ENCODE measurements around the gene TAF4B.

The TAF4B gene

GRCh38 chr18:26262156-26262555, 35.9 kb downstream of the TAF4B start:
- Histone ChIP-seq H4K20me1 (ENCODE audit: insufficient read depth) (no peaks in the 10 kb centered on the region), H3K9ac (peak overlapping the region; percentile 8; the same call in 1 of the 2 replicates), H3K4me3 (IDR thresholded peaks at IDR 0.05; ENCODE audit: insufficient read depth, low read depth, low read length) (no peak overlapping the region), H3K4me1 (ENCODE audit: low read depth, poor library complexity, severe bottlenecking) (peaks cover 74% of the 10 kb centered on the region), H3K27me3 (ENCODE audit: insufficient read depth, low read depth) (no peaks in the 10 kb centered on the region), H3K27ac (peak overlapping the region; percentile 70), H2AFZ (ENCODE audit: low read depth) (no peak overlapping the region), H3K36me3 (ENCODE audit: insufficient read depth) (peaks cover 4% of the 10 kb centered on the region; the same call in 1 of the 2 replicates), H3K79me2 (ENCODE audit: insufficient read depth, low read depth) (peaks cover 92% of the 10 kb centered on the region), H3K4me2 (peak overlapping the region; percentile 83)
- no peak for TF ChIP-seq CTCF (conservative IDR thresholded peaks at IDR 0.05; ENCODE audit: low read depth, low read length)

- Histone ChIP-seq H2AFZ (ENCODE audit: low read depth) (no peak overlapping the region), H3K27ac (no peak overlapping the region), H3K36me3 (ENCODE audit: insufficient read depth) (peaks cover 13% of the 10 kb centered on the region; the same call in 1 of the 2 replicates), H4K20me1 (ENCODE audit: insufficient read depth) (no peaks in the 10 kb centered on the region), H3K4me2 (no peak overlapping the region), H3K4me3 (IDR thresholded peaks at IDR 0.05; ENCODE audit: insufficient read depth, low read depth, low read length) (no peak overlapping the region), H3K9ac (no peak overlapping the region), H3K4me1 (ENCODE audit: low read depth, poor library complexity, severe bottlenecking) (peaks cover 65% of the 10 kb centered on the region), H3K79me2 (ENCODE audit: insufficient read depth, low read depth) (peaks cover 71% of the 10 kb centered on the region), H3K27me3 (ENCODE audit: insufficient read depth, low read depth) (no peaks in the 10 kb centered on the region)
- no peak for TF ChIP-seq CTCF (conservative IDR thresholded peaks at IDR 0.05; ENCODE audit: low read depth, low read length)
Observed at GRCh38 chr18:26267357-26267930, 41.2 kb downstream of the TAF4B start.

GRCh38 chr18:26268454-26268853, 42.2 kb downstream of the TAF4B start:
- H3K4me3 ChIP-seq (IDR thresholded peaks at IDR 0.05; ENCODE audit: insufficient read depth, low read depth, low read length) = no peak overlapping the region
- no peak overlapping the region for H3K27ac ChIP-seq
- no peak overlapping the region for H2AFZ ChIP-seq (ENCODE audit: low read depth)
- H4K20me1 ChIP-seq (ENCODE audit: insufficient read depth) = no peaks in the 10 kb centered on the region
- no peaks in the 10 kb centered on the region for H3K27me3 ChIP-seq (ENCODE audit: insufficient read depth, low read depth)
- H3K79me2 ChIP-seq (ENCODE audit: insufficient read depth, low read depth) = peaks cover 61% of the 10 kb centered on the region
- H3K4me1 ChIP-seq (ENCODE audit: low read depth, poor library complexity, severe bottlenecking) = peaks cover 65% of the 10 kb centered on the region
- peaks cover 13% of the 10 kb centered on the region; the same call in 1 of the 2 replicates for H3K36me3 ChIP-seq (ENCODE audit: insufficient read depth)
- no peak overlapping the region for H3K9ac ChIP-seq
- H3K4me2 ChIP-seq = no peak overlapping the region
- no peak for TF ChIP-seq CTCF (conservative IDR thresholded peaks at IDR 0.05; ENCODE audit: low read depth, low read length)

GRCh38 chr18:26271917-26272549, 45.8 kb downstream of the TAF4B start:
- Histone ChIP-seq H4K20me1 (ENCODE audit: insufficient read depth) (no peaks in the 10 kb centered on the region), H3K4me2 (no peak overlapping the region; the same call in 1 of the 2 replicates), H3K4me3 (IDR thresholded peaks at IDR 0.05; ENCODE audit: insufficient read depth, low read depth, low read length) (no peak overlapping the region), H3K4me1 (ENCODE audit: low read depth, poor library complexity, severe bottlenecking) (peaks cover 46% of the 10 kb centered on the region), H3K27me3 (ENCODE audit: insufficient read depth, low read depth) (no peaks in the 10 kb centered on the region), H3K36me3 (ENCODE audit: insufficient read depth) (peaks cover 27% of the 10 kb centered on the region; the same call in 1 of the 2 replicates), H3K9ac (no peak overlapping the region), H2AFZ (ENCODE audit: low read depth) (no peak overlapping the region), H3K79me2 (ENCODE audit: insufficient read depth, low read depth) (peaks cover 28% of the 10 kb centered on the region; the same call in 1 of the 2 replicates), H3K27ac (no peak overlapping the region)
- no peak for TF ChIP-seq CTCF (conservative IDR thresholded peaks at IDR 0.05; ENCODE audit: low read depth, low read length)

All from KMS-11 (cell line).